DND-41 (cell line): Measurements from ENCODE around the gene BEND4.

Experiments
- EZH2 ChIP-seq: IDR thresholded peaks from 3 replicates; pipeline ENCODE4 v1.6.1; 2012; ENCODE audit warnings: borderline replicate concordance, low read depth, mild to moderate bottlenecking, moderate library complexity, low read length, inconsistent platforms; ENCODE audit not compliant: severe bottlenecking
- TF ChIP-seq, protein P1 (sequence below): IDR thresholded peaks from 2 replicates; pipeline ENCODE4 v1.5.1; 2012; ENCODE audit warnings: borderline replicate concordance, low read length, moderate library complexity, mild to moderate bottlenecking; ENCODE audit not compliant: poor library complexity, severe bottlenecking; ENCODE audit errors: extremely low read depth

DNA sequence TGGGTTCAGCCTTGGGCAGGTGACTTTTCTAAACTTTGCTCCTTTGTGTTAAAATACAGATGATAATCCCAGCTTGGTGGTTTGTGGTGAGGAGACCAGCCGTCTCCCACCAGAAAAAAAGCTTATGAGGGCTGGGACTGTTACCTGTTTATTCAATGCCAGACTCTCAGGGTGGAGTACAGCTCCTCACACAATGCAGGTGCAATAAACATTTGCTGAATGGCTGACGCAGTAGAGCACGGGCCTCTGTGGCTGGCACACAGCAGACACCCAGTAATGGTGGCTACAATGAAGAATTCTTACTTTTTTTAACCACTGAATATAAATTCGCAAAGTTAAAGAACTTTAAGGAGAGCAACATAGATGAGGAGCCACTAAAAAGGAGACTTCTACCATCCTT is 30.2 kb downstream of the BEND4 start:
- no peak for TF ChIP-seq EZH2
- TF ChIP-seq, protein P1, sequence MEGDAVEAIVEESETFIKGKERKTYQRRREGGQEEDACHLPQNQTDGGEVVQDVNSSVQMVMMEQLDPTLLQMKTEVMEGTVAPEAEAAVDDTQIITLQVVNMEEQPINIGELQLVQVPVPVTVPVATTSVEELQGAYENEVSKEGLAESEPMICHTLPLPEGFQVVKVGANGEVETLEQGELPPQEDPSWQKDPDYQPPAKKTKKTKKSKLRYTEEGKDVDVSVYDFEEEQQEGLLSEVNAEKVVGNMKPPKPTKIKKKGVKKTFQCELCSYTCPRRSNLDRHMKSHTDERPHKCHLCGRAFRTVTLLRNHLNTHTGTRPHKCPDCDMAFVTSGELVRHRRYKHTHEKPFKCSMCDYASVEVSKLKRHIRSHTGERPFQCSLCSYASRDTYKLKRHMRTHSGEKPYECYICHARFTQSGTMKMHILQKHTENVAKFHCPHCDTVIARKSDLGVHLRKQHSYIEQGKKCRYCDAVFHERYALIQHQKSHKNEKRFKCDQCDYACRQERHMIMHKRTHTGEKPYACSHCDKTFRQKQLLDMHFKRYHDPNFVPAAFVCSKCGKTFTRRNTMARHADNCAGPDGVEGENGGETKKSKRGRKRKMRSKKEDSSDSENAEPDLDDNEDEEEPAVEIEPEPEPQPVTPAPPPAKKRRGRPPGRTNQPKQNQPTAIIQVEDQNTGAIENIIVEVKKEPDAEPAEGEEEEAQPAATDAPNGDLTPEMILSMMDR: no peak
